Endothelial cell of umbilical vein (primary cell): Measurements from ENCODE around the gene CDK5RAP2. TPM values are rescaled to one million over a fixed set of nuclear protein-coding genes. Genes with fewer than 3 reads are reported as not detected.

Experiments
- BruUV-seq: library from RNA; stranded (reverse); fragments of 400-500 nt; replicated peaks from 2 replicates; lab custom pipeline; 2021; lab: Mats Ljungman, UMichigan
- CTCF ChIA-PET: fragments of 300-600, 350-600 bp; sonication (Branson Sonifier 250); formaldehyde crosslinking; loops from one replicate; lab custom pipeline; 2021; ENCODE audit warnings: antibody characterized with exemption, inconsistent platforms; lab: Charles Lee
- POLR2A ChIA-PET: fragments of 300-600, 350-600 bp; sonication (Branson Sonifier 250); formaldehyde crosslinking; loops from one replicate; lab custom pipeline; 2021; ENCODE audit warnings: antibody characterized with exemption, inconsistent platforms; lab: Charles Lee
- DNase-seq: peaks from one replicate; pipeline ENCODE4 v3.0.0-alpha.2; 2011; ENCODE audit warnings: low read depth, low spot score
- FAIRE-seq: peaks from 2 replicates; lab custom pipeline; 2011; peaks lifted over from hg19 to GRCh38; lab: Jason Lieb, UNC
- H2AFZ ChIP-seq: 2 replicates; pipeline ENCODE4 v1.6.0; 2012; ENCODE audit warnings: low read depth, low read length, control low read depth, inconsistent platforms
- H3K27ac ChIP-seq: 2 replicates; pipeline ENCODE4 v1.5.1; 2011; ENCODE audit warnings: low read depth, mild to moderate bottlenecking, control low read depth, low read length, moderate library complexity; ENCODE audit not compliant: insufficient read depth
- H3K27me3 ChIP-seq, 2 experiments: 2 replicates each; pipeline versions ENCODE4 v1.6.0 to v1.6.1; 2011; ENCODE audit warnings: low read length in 2 of 2, mixed read lengths in 1 of 2; ENCODE audit not compliant: control insufficient read depth in 2 of 2, insufficient read depth in 2 of 2
- H3K36me3 ChIP-seq, 2 experiments: 2 replicates in 1 of 2; 3 replicates in 1 of 2; pipeline ENCODE4 v1.5.1; 2011; ENCODE audit warnings: low read length in 2 of 2, mild to moderate bottlenecking in 1 of 2, moderate library complexity in 1 of 2; ENCODE audit not compliant: control insufficient read depth in 2 of 2, insufficient read depth in 2 of 2; ENCODE audit errors: extremely low read depth in 1 of 2
- H3K4me1 ChIP-seq: 3 replicates; pipeline ENCODE4 v1.5.1; 2011; ENCODE audit warnings: mild to moderate bottlenecking, low read length; ENCODE audit not compliant: control insufficient read depth, insufficient read depth; ENCODE audit errors: extremely low read depth
- H3K4me2 ChIP-seq: 2 replicates; pipeline ENCODE4 v1.6.1; 2011; ENCODE audit warnings: low read length, control low read depth, mixed read lengths; ENCODE audit not compliant: insufficient read depth
- H3K4me3 ChIP-seq, 3 experiments: fragments of 200-600 bp in 1 of 3; sonication (generic), shearing (Covaris generic) in 1 of 3; replicated peaks in 1 of 3; 2 replicates each; pipeline ENCODE4 v1.5.1; 2011 to 2016; ENCODE audit warnings: control low read depth in 3 of 3, low read length in 3 of 3, mild to moderate bottlenecking in 2 of 3, inconsistent platforms in 1 of 3, low read depth in 1 of 3, moderate library complexity in 1 of 3; ENCODE audit not compliant: insufficient read depth in 1 of 3
- H3K79me2 ChIP-seq: 2 replicates; pipeline ENCODE4 v1.6.0; 2012; ENCODE audit warnings: low read length, inconsistent platforms; ENCODE audit not compliant: control insufficient read depth, insufficient read depth
- H3K9ac ChIP-seq: replicated peaks from 2 replicates; pipeline ENCODE3; 2011; ENCODE audit warnings: low read length, control low read depth; ENCODE audit not compliant: insufficient read depth; ENCODE audit errors: extremely low read depth
- H3K9me1 ChIP-seq: replicated peaks from 3 replicates; pipeline ENCODE4 v1.6.0; 2011; ENCODE audit warnings: mild to moderate bottlenecking, low read length; ENCODE audit not compliant: control insufficient read depth, insufficient read depth; ENCODE audit errors: extremely low read depth
- H3K9me3 ChIP-seq: replicated peaks from 2 replicates; pipeline ENCODE4 v1.5.1; 2012; ENCODE audit warnings: low read length, inconsistent platforms; ENCODE audit not compliant: control insufficient read depth, insufficient read depth
- H4K20me1 ChIP-seq: replicated peaks from 2 replicates; pipeline ENCODE3; 2011; ENCODE audit warnings: mild to moderate bottlenecking, low read length; ENCODE audit not compliant: control insufficient read depth, insufficient read depth; ENCODE audit errors: extremely low read depth
- CTCF ChIP-seq, 2 donors: IDR thresholded peaks; 1 replicate in 1 of 2; 2 replicates in 1 of 2; pipeline ENCODE4 v1.5.1; 2011; ENCODE audit warnings: low read length in 2 of 2, mild to moderate bottlenecking in 2 of 2, moderate library complexity in 2 of 2, control low read depth in 1 of 2, inconsistent platforms in 1 of 2, low read depth in 1 of 2; ENCODE audit not compliant: insufficient read depth in 1 of 2; ENCODE audit errors: extremely low read depth in 1 of 2
- EZH2 ChIP-seq: IDR thresholded peaks from 2 replicates; pipeline ENCODE4 v1.6.1; 2012; ENCODE audit warnings: borderline replicate concordance, low read depth, mild to moderate bottlenecking, moderate library complexity, low read length, inconsistent platforms; ENCODE audit not compliant: severe bottlenecking
- FOS ChIP-seq: IDR thresholded peaks from 2 replicates; pipeline ENCODE4 v1.6.1; 2011; ENCODE audit warnings: mild to moderate bottlenecking, low read length, moderate library complexity, borderline replicate concordance; ENCODE audit not compliant: insufficient read depth
- GATA2 ChIP-seq: IDR thresholded peaks from 2 replicates; pipeline ENCODE4 v1.7.0; 2011; ENCODE audit warnings: low read depth, mild to moderate bottlenecking, moderate library complexity, mixed read lengths, low read length; ENCODE audit not compliant: insufficient read length, insufficient read depth
- JUN ChIP-seq: IDR thresholded peaks from 2 replicates; pipeline ENCODE4 v1.6.1; 2011; ENCODE audit warnings: borderline replicate concordance, low read depth; ENCODE audit not compliant: insufficient read length, insufficient read depth
- MAX ChIP-seq: IDR thresholded peaks from 2 replicates; pipeline ENCODE4 v1.6.1; 2011; ENCODE audit not compliant: insufficient read depth, insufficient read length
- MYC ChIP-seq: IDR thresholded peaks from one replicate; pipeline ENCODE4 v1.6.1; 2011; ENCODE audit warnings: mild to moderate bottlenecking, low read depth, low read length
- POLR2A ChIP-seq: IDR thresholded peaks from 2 replicates; pipeline ENCODE4 v1.6.1; 2012; ENCODE audit warnings: low read depth, mild to moderate bottlenecking, control low read depth, low read length
- POLR2AphosphoS5 ChIP-seq: IDR thresholded peaks from 2 replicates; pipeline ENCODE4 v1.6.1; 2012; ENCODE audit warnings: low read depth, mild to moderate bottlenecking, control low read depth, low read length, moderate library complexity; ENCODE audit not compliant: insufficient read depth
- dilution Hi-C: fragments of 300-500 bp; cut with MboI; formaldehyde crosslinking; loops from one replicate; pipeline ENCODE4 v1.15.0; 2019; ENCODE audit warnings: low sequenced_read_pairs; ENCODE audit not compliant: extremely low pct_ligation_motif_present
- intact Hi-C: fragments of 100-400 bp; cut with micrococcal nuclease; formaldehyde crosslinking; loops from one replicate; pipeline ENCODE4 v1.10.0; 2022
- polyA plus RNA-seq, 4 experiments: library from polyadenylated mRNA; depleted of rRNA in 3 of 4; stranded (reverse) in 3 of 4; unstranded in 1 of 4; fragments of >200 nt; gene quantifications; 2 replicates each; pipeline versions ENCODE4 v1.2.1 to v1.2.3, GENCODE V29; 2011 to 2012; ENCODE audit warnings: missing spikeins in 1 of 4
- total RNA-seq: library from RNA; stranded (reverse); gene quantifications from 2 replicates; pipeline ENCODE4 v1.2.3, GENCODE V29; 2021

CDK5RAP2 gene
- total and polyA plus RNA-seq, 2 donors (not counting 3 experiments of a cell fraction or from before 2014, with no cell fraction given) = 17.5 to 56.7 TPM

- H3K27me3 ChIP-seq = no peaks in the 10 kb centered on the region
- BruUV-seq = no TSS peak
- no peaks in the 10 kb centered on the region for H3K4me1 ChIP-seq
- POLR2A ChIA-PET = no interaction called here
- H4K20me1 ChIP-seq = no peaks in the 10 kb centered on the region
- no peak overlapping the region for H3K4me2 ChIP-seq
- TF ChIP-seq MYC = no peak
- TF ChIP-seq MAX = no peak
- TF ChIP-seq JUN = no peak
- no peak for TF ChIP-seq CTCF (IDR thresholded peaks at IDR 0.05; ENCODE audit: extremely low read depth in 1 of 2, insufficient read depth in 1 of 2, low read depth in 1 of 2, low read length in 2 of 2)
- no peaks in the 10 kb centered on the region for H3K9me1 ChIP-seq
- DNase-seq (no peak), FAIRE-seq (no peak)
- H2AFZ ChIP-seq = no peak overlapping the region
- H3K9ac ChIP-seq = no peak overlapping the region
- no peaks in the 10 kb centered on the region for H3K79me2 ChIP-seq
- CTCF ChIA-PET = interaction anchor here (1.6 to 2.0 kb wide), 2 partner anchors 13 to 124 kb away, joined by 5 read pairs; no protein-coding TSS in a partner anchor
- H3K4me3 ChIP-seq = no peak overlapping the region
- no peaks in the 10 kb centered on the region for H3K9me3 ChIP-seq
- dilution Hi-C loops (no loop called here), intact Hi-C loops (no loop called here)
- no peak overlapping the region for H3K27ac ChIP-seq
- H3K36me3 ChIP-seq = no peaks in the 10 kb centered on the region
These were observed 226.5 kb downstream of the CDK5RAP2 start for GRCh38 chr9:120353506-120353905.

- DNase-seq = no peak
- Histone ChIP-seq H3K27me3 (no peaks in the 10 kb centered on the region), H4K20me1 (no peaks in the 10 kb centered on the region), H3K4me2 (no peak overlapping the region), H3K27ac (no peak overlapping the region), H3K9ac (no peak overlapping the region), H3K9me1 (no peaks in the 10 kb centered on the region), H3K36me3 (no peaks in the 10 kb centered on the region), H2AFZ (no peak overlapping the region), H3K4me1 (no peaks in the 10 kb centered on the region), H3K9me3 (no peaks in the 10 kb centered on the region), H3K4me3 (no peak overlapping the region), H3K79me2 (no peaks in the 10 kb centered on the region)
- TF ChIP-seq JUN (no peak), MYC (no peak), MAX (no peak), EZH2 (no peak), CTCF (IDR thresholded peaks at IDR 0.05; ENCODE audit: extremely low read depth in 1 of 2, insufficient read depth in 1 of 2, low read depth in 1 of 2, low read length in 2 of 2) (no peak), POLR2A (no peak), GATA2 (no peak), POLR2AphosphoS5 (no peak), FOS (no peak)
- POLR2A ChIA-PET = no interaction called here
- BruUV-seq = no TSS peak
- intact Hi-C loops = no loop called here
- CTCF ChIA-PET = interaction anchor here (1.2 to 4.4 kb wide), 2 partner anchors 15 to 126 kb away, joined by 3 to 21 read pairs; no protein-coding TSS in a partner anchor
- dilution Hi-C loops = no loop called here
- FAIRE-seq = no peak
These were observed 228.9 kb downstream of the CDK5RAP2 start for GRCh38 chr9:120351106-120351505.
